DOHH2 (cell line): ENCODE measurements around the gene PHF20.

Experiments
- H3F3A ChIP-seq: fragments of 200-600 bp; sonication (generic), shearing (Covaris generic); 2 replicates; pipeline ENCODE4 v1.6.0; 2016; ENCODE audit warnings: antibody characterized with exemption, mild to moderate bottlenecking; ENCODE audit not compliant: control insufficient read depth, insufficient read depth
- H3K27ac ChIP-seq: fragments of 200-600 bp; sonication (generic); 2 replicates; pipeline ENCODE4 v1.5.1; 2014; ENCODE audit warnings: low read depth, mild to moderate bottlenecking, low read length, moderate library complexity
- H3K27me3 ChIP-seq: fragments of 200-600 bp; sonication (generic); 2 replicates; pipeline ENCODE4 v1.6.1; 2014; ENCODE audit warnings: mild to moderate bottlenecking, low read length, mixed read lengths; ENCODE audit not compliant: control insufficient read depth
- H3K36me3 ChIP-seq: fragments of 200-600 bp; sonication (generic); 2 replicates; pipeline ENCODE4 v1.6.1; 2014; ENCODE audit warnings: mild to moderate bottlenecking, low read length, moderate library complexity, mixed read lengths; ENCODE audit not compliant: control insufficient read depth
- H3K4me1 ChIP-seq: fragments of 200-600 bp; sonication (generic); 2 replicates; pipeline ENCODE4 v1.6.1; 2014; ENCODE audit warnings: mild to moderate bottlenecking, low read length, mixed read lengths; ENCODE audit not compliant: control insufficient read depth
- H3K4me2 ChIP-seq: fragments of 200-600 bp; sonication (generic); 2 replicates; pipeline ENCODE4 v1.6.0; 2014; ENCODE audit warnings: mild to moderate bottlenecking, low read length, moderate library complexity
- H3K4me3 ChIP-seq: fragments of 200-600 bp; sonication (generic); 2 replicates; pipeline ENCODE4 v1.5.1; 2014; ENCODE audit warnings: mild to moderate bottlenecking, low read length, mixed read lengths
- H3K79me2 ChIP-seq: fragments of 200-600 bp; sonication (generic); 2 replicates; pipeline ENCODE4 v1.6.1; 2014; ENCODE audit warnings: mild to moderate bottlenecking, low read length, mixed read lengths; ENCODE audit not compliant: control insufficient read depth
- H3K9me2 ChIP-seq: fragments of 200-600 bp; sonication (generic); replicated peaks from 2 replicates; pipeline ENCODE4 v1.6.1; 2014; ENCODE audit warnings: mild to moderate bottlenecking, low read length, mixed read lengths; ENCODE audit not compliant: control insufficient read depth
- H3K9me3 ChIP-seq: fragments of 200-600 bp; sonication (generic); 2 replicates; pipeline ENCODE4 v1.6.1; 2014; ENCODE audit warnings: antibody characterized with exemption, low read length, mixed read lengths; ENCODE audit not compliant: control insufficient read depth, insufficient read depth
- H4K20me1 ChIP-seq: fragments of 200-600 bp; sonication (generic); 2 replicates; pipeline ENCODE4 v1.6.0; 2014; ENCODE audit warnings: low read depth, mild to moderate bottlenecking, antibody characterized with exemption, low read length, moderate library complexity; ENCODE audit not compliant: control insufficient read depth, insufficient read depth
- CTCF ChIP-seq: fragments of 200-600 bp; sonication (generic); IDR thresholded peaks from one replicate; pipeline ENCODE4 v1.5.1; 2014; ENCODE audit warnings: antibody characterized with exemption, mild to moderate bottlenecking, low read depth, low read length; ENCODE audit not compliant: poor library complexity, severe bottlenecking
- EZH2phosphoT487 ChIP-seq: fragments of 200-600 bp; sonication (generic); IDR thresholded peaks from 2 replicates; pipeline ENCODE4 v1.6.1; 2017; ENCODE audit warnings: borderline replicate concordance, mild to moderate bottlenecking, antibody characterized with exemption, low read length, moderate library complexity, mixed read lengths

The PHF20 gene

DNA sequence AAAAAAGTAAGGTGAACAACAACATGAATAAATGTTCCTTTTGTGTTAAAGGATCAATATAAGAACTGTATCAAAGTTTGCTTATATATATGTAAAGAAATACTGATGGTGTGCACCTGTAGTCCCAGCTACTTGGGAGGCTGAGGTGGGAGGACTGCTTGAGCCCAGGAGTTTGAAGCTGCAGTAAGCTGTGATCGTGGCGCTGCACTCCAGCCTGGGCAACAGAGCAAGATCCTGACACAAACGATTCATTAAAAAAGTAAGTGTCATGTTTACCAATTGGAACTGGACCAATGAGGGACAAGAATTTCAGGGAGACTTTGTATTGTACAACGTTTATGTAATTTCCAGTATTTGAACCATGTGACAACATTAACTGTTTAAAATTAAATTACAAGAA lies 5.0 kb upstream of the PHF20 start:
- H3K36me3 ChIP-seq: no peaks in the 10 kb centered on the region
- no peak overlapping the region for H3K4me2 ChIP-seq
- H4K20me1 ChIP-seq: no peaks in the 10 kb centered on the region
- H3K4me1 ChIP-seq: peaks cover 26% of the 10 kb centered on the region
- H3K79me2 ChIP-seq: no peaks in the 10 kb centered on the region
- H3K4me3 ChIP-seq: no peak overlapping the region
- no peaks in the 10 kb centered on the region for H3K27me3 ChIP-seq
- H3F3A ChIP-seq: peaks cover 12% of the 10 kb centered on the region
- TF ChIP-seq EZH2phosphoT487 (no peak), CTCF (no peak)
- peaks cover 5% of the 10 kb centered on the region; the same call in 1 of the 2 replicates for H3K9me3 ChIP-seq
- no peak overlapping the region for H3K27ac ChIP-seq
- no peaks in the 10 kb centered on the region for H3K9me2 ChIP-seq

GRCh38 chr20:35767683-35768481 lies 3.9 kb upstream of the PHF20 start:
- TF ChIP-seq EZH2phosphoT487 (no peak), CTCF (no peak)
- Histone ChIP-seq H3K4me2 (peak overlapping the region; percentile 52), H3K4me3 (peak overlapping the region; percentile 36)

DNA sequence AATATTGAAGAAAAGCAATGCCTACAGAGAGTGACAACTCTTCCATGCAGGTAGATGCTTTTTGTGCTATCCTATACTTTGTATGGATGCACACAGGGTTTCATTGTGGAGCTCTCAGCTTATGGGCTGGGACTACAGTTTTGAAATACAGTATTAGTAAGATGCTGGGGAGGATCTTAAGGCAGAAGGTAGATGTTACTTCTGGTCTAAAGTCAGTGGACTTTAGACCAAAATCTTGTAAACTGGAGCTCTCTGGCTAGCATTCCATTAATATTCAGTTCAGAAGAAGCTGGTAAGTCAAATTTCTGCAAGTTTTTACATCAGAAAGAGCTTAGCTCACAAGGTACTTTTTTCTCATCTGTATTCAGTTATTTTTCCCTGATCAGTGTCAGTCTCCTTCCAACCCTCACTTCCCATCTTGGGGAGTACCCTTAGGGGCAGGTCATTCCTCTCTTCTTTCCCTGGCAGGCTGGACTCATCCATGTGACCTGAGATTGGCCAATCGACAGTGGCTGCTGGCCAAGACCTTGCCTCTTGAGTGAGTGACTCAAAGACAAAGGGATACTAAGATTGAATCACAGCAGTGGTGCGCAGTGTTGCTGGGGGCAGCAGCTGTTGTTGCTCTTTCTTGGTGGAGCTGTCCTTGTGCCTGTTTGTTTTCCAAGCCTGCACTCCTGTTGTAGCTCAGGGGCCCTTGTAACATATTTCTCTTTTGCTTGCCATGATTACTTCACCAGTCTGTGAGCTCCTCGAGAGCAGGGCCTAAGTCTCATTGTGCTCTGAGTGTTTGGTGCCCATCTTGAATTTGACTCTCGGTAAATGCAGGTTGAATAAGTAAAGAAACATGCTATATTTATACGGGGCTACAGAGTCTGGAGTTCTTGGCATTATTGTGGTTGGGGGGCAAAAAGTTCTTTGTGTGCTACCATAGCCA lies 2.8 kb upstream of the PHF20 start:
- TF ChIP-seq EZH2phosphoT487 (no peak), CTCF (no peak)
- peak overlapping the region; percentile 36; the same call in 1 of the 2 replicates for H3K4me3 ChIP-seq
- H3K36me3 ChIP-seq: peaks cover 17% of the 10 kb centered on the region
- H3K27me3 ChIP-seq: no peaks in the 10 kb centered on the region
- H4K20me1 ChIP-seq: no peaks in the 10 kb centered on the region
- H3K4me1 ChIP-seq: peaks cover 39% of the 10 kb centered on the region
- H3K4me2 ChIP-seq: peak overlapping the region; percentile 52
- peaks cover 19% of the 10 kb centered on the region for H3K79me2 ChIP-seq
- H3K27ac ChIP-seq: peak overlapping the region; percentile 64
- H3K9me2 ChIP-seq: no peaks in the 10 kb centered on the region
- H3K9me3 ChIP-seq: peaks cover 5% of the 10 kb centered on the region; the same call in 1 of the 2 replicates
- peaks cover 12% of the 10 kb centered on the region for H3F3A ChIP-seq

More at GRCh38 chr20:35767683-35768481, 3.9 kb upstream of the PHF20 start:
- no peaks in the 10 kb centered on the region for H4K20me1 ChIP-seq
- peaks cover 29% of the 10 kb centered on the region for H3K4me1 ChIP-seq
- no peaks in the 10 kb centered on the region for H3K9me2 ChIP-seq
- H3K36me3 ChIP-seq: peaks cover 6% of the 10 kb centered on the region
- no peaks in the 10 kb centered on the region for H3K27me3 ChIP-seq
- H3K27ac ChIP-seq: peak overlapping the region; percentile 64
- H3K9me3 ChIP-seq: peaks cover 5% of the 10 kb centered on the region; the same call in 1 of the 2 replicates
- peaks cover 12% of the 10 kb centered on the region for H3F3A ChIP-seq
- peaks cover 8% of the 10 kb centered on the region for H3K79me2 ChIP-seq
